Stimulated activated CD4-positive, alpha-beta T cell treated with anti-CD3 and anti-CD28 coated beads, Interleukin-15, amount 100 ng/mL, for 1 hour (primary cell): ENCODE results near the gene FXR1.
"Not testable (repeated sequence)": the region's sequence is repeated elsewhere in the genome, so short reads cannot be mapped to it uniquely, and the experiment has no call there.

ENCODE experiments used
- DNase-seq, 2 donors: peaks; one replicate each; pipeline ENCODE4 v3.0.0-alpha.2; 2020; ENCODE audit warnings: low read depth in 1 of 2, low spot score in 1 of 2

The FXR1 gene

DNA sequence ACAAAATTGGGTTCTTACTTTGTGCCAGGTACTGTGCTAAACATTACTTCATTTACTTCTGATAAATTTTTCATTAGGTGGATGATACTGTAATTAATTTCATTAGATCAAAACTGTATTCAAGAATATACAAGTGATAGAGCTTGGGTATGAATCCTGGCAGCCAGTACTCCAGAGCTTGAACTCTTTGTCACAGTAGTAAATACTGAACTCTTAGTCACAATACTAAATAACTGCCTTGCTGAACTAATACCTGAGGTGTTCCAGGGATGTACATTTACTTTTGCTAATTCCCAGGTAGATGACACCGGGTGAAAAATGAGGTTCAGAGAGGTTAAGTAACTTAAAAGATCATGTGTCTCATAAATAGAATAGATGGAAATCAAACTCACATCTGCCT, 20.3 kb downstream of the FXR1 start:
- DNase-seq: no peak

DNA sequence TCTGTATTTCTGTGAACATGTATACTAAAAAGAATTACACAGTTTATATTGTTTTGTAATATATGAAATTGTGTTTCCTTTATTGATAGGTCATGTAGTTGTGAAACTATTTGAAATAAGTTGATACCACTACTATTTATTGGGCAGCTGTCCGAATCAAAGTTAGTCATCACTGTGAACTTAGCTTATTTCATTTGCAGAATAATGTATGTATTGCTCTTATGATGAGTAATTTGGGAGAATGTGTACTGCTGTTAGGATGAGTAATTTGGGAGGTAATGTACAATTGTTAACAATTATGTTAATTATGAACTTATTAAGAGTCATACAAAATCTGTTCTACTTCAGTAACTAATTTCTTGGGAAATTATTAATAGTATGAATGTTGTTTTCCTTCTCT, 22.2 kb downstream of the FXR1 start:
- no peak for DNase-seq

DNA sequence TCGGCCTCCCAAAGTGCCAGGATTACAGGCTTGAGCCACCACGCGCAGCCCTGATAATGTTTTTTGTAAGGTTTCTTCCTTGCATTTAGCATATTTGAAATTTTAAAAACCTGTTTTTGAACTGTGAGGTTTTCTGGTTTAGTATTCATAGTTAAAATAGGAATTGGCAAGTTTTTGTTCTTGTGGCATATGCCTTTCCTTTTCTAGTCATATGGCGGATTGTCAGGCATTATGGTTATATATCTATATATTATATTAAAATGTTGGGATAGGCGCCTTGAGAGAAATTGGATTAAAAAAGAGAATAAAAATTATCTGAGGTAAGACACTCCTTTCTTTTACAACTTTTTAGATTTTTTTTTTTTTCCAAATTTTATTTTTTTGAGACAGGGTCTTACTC, 28.4 kb downstream of the FXR1 start:
- no peak for DNase-seq

DNA sequence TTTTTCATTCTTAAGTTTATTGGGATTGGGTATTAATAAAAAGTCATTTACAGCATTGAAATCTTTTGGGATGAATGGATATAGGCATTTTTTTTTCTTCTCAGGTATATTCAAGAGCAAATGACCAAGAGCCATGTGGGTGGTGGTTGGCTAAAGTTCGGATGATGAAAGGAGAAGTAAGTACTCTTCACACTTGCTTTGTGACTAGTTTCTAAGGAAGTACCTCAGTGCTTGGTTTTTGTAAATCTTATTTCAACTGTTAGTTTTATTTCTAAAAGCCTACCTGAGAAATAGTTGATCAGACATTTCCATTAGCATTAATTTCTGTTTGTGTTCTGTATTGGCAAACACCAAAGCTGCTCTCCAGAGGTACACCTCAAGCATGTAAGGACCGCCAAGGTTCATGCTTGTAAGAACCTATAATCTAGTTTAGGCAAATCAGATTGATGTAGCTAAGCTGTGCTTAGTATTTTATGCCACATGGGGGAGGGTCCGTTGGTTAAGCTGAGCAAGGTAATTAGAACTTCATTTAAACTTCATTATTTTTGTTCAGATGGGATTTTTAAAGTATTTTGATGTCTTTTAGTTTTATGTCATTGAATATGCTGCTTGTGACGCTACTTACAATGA, 35.4 kb downstream of the FXR1 start:
- DNase-seq: no peak

DNA sequence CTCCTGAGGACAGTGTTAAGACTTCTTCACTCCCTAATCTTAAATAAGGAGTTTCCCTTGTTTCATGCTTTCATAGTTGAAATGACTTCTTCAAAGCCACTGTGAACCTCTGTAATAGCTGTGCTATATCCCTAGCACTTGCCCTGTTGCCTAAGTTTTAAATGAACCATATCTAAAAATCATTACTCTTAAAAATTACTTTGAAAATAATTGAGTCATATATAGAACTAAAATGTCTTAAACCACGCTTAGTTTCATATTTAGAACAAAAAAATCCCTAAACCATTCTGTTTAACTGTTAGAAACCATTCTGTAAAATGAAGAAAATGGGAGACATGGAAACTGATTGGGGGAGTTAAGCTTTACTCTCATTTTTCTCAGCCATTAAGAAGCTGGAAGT, 47.2 kb downstream of the FXR1 start:
- no peak for DNase-seq

DNA sequence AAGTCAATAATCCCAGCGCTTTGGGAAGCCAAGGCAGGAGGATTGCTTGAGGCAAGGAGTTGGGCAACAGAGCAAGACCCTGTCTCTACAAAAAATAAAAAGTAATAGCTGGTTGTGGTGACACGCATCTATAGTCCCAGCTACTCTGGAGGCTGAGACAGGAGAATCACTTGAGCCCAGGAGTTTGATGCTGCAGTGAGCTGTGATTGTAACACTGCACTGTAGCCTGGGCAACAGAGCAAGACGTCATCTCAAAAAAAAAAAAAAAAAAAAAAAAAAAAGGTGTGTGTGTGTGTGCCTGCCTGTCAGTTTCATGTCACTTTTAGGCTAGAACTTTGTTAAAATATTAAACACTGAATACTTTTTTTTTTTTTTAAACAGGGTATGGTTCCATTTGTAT, 48.6 kb downstream of the FXR1 start:
- no peak for DNase-seq

DNA sequence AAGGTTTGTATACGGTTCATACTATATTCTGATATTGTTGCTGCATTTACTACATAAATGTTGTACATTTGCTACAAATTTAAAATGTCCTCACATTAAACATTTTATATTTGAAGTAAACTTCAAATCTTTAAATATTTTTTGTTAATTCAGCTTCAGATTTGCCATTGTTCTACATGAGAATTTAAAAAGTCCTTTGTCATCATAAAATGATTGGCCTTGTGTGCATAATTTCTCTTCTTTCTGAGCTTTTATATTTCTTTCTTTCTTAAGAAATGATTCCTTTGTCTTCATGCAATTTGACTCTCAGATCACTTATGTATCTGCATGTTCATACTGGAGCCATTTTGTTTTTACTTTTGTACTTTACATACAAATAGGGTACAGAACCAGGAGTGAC, 49.1 kb downstream of the FXR1 start:
- no peak for DNase-seq

DNA sequence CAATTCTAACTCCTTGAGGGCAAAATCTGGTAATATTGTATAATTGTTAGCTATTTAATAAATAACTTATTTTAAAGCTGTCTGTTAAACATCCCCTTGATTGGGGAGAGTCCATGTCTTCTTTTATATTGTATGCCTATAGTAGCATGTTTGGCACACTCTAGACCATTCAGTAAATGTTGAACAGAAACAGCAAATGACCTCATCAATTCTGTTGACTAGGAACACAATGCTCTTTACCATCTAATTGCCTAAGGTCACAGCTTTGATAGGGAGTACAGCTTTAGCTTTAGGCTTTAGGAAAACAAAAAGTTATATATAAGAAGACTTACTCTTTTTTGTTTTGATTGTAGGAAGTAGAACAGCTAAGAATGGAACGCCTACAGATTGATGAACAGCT, 50.1 kb downstream of the FXR1 start:
- no peak for DNase-seq

DNA sequence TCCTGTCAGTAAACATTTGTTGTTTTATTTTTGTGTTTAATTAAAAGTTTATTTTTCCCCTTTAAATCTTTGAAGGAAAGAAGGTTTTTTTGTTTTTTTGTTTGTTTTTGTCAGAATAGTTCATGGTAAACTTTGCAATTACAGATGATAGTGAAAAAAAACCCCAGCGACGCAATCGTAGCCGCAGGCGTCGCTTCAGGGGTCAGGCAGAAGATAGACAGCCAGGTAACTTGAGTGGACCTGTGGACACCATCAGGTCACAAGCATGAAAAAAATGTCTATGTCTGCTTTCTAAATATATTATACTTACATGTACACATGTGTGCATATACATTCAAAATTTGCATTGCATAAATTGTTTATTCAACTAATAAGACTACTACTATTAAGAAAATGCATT, 58.5 kb downstream of the FXR1 start:
- DNase-seq: no peak

DNA sequence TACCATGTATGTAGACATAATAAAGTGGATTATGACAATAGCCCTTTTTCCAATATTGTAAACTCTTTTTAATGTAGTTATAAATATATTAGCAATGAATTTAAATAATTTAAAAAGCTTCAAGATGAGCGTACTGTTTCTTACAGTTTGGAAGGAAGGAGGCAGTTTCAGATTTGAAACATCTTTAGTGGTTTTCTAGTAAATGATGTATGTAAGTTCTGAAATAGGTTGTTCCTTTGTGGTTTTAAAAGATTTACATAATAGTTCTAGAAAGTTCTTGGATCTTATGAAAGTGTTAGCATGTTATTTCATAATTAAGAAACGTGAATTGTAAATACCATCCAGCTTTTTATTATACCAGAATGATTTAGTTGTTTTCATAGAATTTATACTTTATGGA, 61.1 kb downstream of the FXR1 start:
- DNase-seq: no peak

DNA sequence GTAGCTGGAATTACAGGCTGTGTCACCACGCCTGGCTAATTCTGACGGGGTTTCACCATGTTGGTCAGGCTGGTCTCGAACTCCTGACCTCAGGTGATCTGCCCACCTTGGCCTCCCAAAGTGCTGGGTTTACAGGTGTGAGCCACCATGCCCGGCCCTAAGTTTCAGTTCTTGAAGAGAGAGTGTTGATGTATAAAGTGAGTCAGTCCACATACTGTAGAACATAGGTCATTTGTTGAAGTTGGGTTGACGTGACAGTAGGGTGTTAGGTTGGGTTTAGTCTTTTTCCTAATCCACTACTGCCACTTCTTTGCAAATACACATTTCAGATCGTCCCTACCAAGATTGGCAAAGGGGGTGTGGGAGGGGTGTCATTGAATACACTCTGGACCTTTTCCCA, 61.8 kb downstream of the FXR1 start:
- DNase-seq: no peak

DNA sequence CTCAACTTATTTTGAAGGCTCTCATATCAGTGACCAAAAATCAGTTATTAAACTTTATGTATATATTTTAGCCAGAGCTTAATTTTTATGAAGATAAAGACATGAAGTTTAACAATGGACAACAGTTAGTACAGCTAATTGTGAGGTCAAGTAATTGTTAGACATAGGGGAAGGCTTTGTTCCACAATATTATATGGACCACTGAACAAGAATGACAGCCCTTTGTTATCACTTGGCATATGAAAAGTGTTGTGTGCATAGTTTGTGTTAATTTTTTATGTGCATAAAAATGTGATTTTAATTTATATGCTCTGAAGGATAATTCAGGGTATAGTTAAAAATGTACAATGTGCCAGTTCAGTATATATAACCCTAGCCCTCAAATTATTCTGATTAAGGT, 65.0 kb downstream of the FXR1 start:
- no peak for DNase-seq

DNA sequence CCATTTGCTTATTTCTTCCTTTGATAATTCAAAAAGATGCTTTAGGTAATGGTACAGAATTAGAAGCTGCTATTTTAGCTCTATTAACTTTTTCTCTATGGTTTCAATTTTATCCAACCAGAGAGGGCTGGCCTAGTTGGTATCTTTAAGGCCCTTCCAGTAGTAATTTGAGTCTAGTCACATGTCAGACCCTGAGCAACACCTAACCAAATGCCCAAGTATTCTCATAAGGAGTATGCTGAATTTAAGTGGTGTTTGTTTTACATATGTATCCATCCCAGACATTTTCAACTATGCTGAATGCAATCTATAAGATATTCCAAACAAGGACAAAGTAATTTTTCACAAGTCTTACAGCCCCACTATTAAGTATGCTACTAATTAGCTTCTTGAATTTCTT, 67.5 kb downstream of the FXR1 start:
- DNase-seq: no peak

DNA sequence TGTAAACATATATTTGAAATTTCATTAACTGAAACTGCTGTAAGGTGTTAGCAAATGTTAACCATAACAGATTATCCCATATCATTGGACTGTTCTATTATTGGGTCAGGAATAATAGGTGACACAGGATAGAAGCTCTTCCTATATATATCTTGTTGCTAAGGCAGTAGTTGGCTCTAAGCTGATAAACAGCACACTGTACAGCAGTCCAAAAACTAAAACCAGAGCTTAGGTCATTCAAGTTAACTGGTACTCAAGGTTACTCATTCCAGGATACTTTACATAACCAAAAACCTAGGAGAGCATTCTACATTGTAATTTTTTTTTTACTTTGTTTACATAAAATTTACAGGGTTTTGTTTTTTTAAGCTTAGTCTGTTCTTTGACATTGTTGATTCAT, 68.1 kb downstream of the FXR1 start:
- no peak for DNase-seq

DNA sequence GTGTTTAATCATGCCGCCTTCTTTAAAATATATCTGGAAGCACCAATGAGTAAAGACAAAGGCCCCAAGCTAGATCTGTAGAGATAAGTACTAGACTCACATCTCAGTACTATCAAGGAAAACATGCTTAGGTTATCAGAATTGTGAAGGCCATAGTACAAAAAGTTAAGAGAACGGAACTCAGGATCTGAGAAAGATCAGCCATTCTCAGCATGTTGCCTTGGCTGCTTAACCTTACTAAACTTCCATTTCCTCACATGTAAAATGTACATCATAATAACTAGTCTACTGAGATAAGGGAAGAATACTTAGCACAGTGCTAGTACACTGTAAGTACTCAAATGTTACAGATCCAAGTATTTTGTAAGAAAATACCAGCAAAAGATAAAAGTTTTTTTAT, 69.4 kb downstream of the FXR1 start:
- no peak for DNase-seq

DNA sequence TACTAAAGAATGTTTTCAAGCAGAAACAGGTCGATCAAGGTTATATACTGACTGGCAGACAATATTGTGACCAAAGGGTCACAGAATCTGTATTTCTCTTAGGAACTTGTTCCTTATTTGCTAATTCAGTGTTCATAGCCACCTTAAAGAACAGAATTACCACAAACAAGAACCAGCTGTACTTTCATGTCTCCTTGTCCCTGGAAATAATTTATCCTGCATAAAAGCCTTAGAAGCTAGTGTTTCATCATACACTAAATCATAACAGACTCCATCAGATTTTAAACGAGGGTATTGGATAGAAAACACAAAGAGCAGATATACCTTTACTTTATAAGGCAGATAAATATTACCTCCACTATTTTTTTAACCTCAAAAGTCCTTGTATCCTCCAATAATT, 70.7 kb downstream of the FXR1 start:
- no peak for DNase-seq

DNA sequence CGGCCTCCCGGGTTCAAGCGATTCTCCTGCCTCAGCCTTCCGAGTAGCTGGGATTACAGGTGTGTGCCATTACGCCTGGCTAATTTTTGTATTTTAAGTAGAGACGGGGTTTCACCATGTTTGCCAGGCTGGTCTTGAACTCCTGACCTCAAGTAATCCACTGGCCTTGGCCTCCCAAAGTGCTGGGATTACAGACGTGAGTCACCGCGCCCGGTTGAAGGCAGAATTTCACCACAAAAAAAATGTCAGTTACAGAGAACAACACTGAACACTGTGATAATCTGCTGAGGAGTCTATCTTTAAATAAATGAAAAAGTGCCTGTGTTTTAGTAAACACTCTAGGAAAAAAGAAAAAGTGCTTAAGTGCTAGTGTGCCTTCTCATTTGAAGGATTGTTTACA, 73.9 kb downstream of the FXR1 start:
- not testable (repeated sequence) for DNase-seq

DNA sequence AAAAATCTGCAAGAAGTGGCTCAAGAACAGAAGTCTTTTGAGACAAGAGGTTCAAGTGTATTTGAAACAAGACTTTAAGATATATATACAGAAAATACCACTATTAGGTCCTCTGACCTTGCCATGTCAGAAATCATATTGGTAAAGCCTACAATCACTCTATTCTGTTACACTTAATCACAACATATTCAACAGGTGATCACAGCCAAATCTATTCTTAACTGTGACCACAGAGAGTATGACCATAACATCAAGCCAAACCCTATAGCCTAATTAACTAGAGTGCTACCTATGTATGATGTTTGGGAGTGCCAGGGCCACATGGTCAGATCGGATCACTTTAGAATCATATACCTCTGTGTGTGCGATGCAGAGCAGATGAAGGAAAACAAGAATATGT, 74.9 kb downstream of the FXR1 start:
- DNase-seq: no peak

DNA sequence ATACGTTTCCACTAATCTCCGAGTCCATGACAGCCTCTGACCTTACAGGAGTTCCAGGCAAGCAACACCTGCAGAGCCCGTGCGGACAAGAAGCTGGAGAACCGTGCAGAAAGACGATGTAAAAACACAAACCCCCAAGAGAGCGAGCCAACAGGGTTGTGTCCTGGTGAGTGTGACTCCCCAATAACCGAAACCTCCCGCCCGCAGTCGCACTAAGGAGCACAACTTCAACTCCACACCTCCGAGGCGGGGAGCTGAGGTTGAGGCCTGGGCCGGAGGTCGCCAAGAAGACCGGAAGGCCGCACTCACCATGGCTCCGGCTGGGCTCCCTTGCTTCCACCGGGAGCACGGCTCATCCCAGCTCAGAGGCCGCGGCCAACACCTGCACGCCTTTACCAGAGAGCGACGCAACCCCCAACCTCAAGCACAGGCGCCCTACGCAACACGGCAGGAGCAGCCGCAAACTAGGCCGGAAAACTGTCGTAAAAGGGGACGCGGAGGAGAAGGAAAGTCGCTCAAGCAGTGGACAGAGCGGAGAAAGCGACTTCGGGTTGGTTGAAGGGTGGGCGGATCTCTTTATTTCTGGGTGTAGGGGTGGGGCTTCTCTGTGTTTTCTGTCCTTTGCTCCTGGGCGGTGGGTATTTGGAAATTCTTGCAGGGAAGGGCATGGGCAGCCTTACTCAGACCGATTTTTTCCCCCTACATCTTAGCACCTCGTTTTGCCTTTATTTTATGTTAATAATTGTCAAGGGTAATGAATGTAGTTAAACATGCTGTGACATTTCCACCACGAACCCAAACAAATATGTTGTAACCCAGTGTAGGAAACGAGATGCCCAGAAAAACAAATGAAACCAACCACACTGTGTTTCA, 77.1 kb downstream of the FXR1 start, which contains the start of gene DNAJC19:
DNAJC19 (minus strand) TSS at position 446 of the 873 bp plus-strand sequence; CDS start at position 312, 134 bp downstream.
- DNase-seq: peak; percentile 69 to 75

DNA sequence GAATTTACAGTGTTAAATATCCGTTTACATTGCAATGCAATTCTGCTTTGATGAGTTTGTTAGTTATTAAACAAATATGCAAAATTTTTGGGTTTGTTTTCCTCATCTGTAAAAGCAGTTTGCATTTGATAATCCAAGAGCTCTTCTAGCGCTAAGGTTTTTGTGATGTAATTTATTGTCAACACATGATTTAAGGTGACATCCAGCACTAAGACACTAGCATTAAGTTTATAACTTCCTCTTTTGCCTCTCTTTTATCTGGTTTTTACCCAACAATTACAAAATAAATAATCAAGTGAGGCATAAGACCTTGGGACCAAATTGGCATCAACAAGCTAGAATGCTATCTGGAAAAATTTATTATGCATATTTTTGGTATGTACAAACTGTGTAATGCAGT, 78.0 kb downstream of the FXR1 start:
- DNase-seq: no peak

DNA sequence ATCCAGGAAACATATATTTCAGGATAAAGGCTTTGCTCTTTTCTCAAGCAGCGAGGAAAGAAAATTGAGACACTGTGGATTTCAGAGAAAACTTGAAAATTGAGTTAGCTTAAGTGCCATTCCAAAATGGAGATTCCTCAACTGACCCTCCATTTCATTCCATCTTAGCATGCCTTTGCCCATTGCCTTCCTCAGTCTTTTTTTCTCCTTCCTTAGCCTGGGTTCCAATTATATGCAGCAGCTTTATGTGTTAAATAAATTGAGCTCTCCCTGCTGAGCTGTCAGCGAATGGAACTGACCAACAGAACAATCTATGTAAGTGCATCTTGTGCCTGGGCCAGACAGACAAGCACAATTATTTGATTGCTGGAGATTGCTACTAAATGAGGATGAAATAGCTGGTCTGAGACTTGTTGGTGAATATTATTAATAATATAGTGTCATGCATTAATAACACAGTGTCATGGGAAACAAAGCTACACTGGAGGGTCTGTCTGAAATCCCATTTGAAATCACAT, 84.0 kb downstream of the FXR1 start:
- no peak for DNase-seq

DNA sequence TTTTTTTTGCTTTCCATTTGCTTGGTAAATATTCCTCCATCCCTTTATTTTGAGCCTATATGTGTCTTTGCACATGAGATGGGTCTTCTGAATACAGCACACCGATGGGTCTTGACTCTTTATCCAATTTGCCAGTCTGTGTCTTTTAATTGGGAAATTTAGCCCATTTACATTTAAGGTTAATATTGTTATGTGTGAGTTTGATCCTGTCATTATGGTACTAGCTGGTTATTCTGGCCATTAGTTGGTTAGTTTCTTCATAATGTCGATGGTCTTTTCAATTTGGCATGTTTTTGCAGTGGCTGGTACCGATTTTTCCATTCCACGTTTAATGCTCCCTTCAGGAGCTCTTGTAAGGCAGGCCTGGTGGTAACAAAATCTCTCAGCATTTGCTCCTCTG, 89.9 kb downstream of the FXR1 start:
- DNase-seq: not testable (repeated sequence)

DNA sequence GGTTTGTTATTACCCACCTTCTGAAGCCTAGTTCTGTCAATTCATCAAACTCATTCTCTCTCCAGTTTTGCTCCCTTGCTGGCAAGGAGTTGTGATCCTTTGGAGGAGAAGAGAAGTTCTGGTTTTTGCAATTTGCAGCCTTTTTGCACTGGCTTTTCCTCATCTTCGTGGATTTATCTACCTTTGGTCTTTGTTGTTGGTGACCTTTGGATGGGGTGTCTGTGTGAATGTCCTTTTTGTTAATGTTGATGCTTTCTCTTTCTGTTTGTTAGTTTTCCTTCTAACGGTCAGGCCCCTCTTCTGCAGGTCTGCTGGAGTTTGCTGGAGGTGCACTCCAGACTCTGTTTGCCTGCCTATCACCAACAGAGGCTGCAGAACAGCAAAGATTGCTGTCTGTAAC, 91.0 kb downstream of the FXR1 start:
- DNase-seq: not testable (repeated sequence)
